T-helper 22 cell (primary cell): ENCODE results near the gene GDF10.

ENCODE experiments used
- DNase-seq: peaks from one replicate; pipeline ENCODE4 v3.0.0-alpha.2; 2020; ENCODE audit warnings: low read depth

The GDF10 gene

GRCh38 chr10:47354165-47354564 is 54.2 kb downstream of the GDF10 start:
- DNase-seq: no peak

GRCh38 chr10:47354900-47355299 is 54.9 kb downstream of the GDF10 start:
- DNase-seq: no peak

GRCh38 chr10:47356708-47357107 is 56.7 kb downstream of the GDF10 start:
- no peak for DNase-seq

GRCh38 chr10:47357131-47357582 is 57.2 kb downstream of the GDF10 start:
- DNase-seq: no peak

- DNase-seq: no peak
These were observed 57.9 kb downstream of the GDF10 start for GRCh38 chr10:47357911-47358310.

- no peak for DNase-seq
These were observed 58.5 kb downstream of the GDF10 start for GRCh38 chr10:47358457-47358856.

- no peak for DNase-seq
These were observed 59.1 kb downstream of the GDF10 start for GRCh38 chr10:47359101-47359500.

GRCh38 chr10:47359626-47360418 is 59.8 kb downstream of the GDF10 start:
- DNase-seq: no peak

GRCh38 chr10:47360419-47361040 is 60.5 kb downstream of the GDF10 start:
- DNase-seq: no peak

- DNase-seq: no peak
These were observed 61.3 kb downstream of the GDF10 start for GRCh38 chr10:47361293-47361692.

GRCh38 chr10:47362199-47362598 is 62.2 kb downstream of the GDF10 start:
- no peak for DNase-seq
